GM12891 (cell line): Measurements from ENCODE around the gene KCNN1.
A peak's percentile ranks its signal among the peaks of the same experiment; 100 is the strongest.

ENCODE experiments used
- DNase-seq: peaks from one replicate; pipeline ENCODE4 v3.0.0; 2011; ENCODE audit warnings: low spot score; ENCODE audit not compliant: insufficient read length
- FAIRE-seq: peaks from 2 replicates; lab custom pipeline; 2011; peaks lifted over from hg19 to GRCh38; lab: Jason Lieb, UNC
- PAX5 ChIP-seq: IDR thresholded peaks from 2 replicates; pipeline ENCODE4 v1.6.1; 2011; ENCODE audit warnings: low read length, moderate library complexity, mild to moderate bottlenecking; ENCODE audit not compliant: insufficient read depth, severe bottlenecking
- POLR2A ChIP-seq: IDR thresholded peaks from 2 replicates; pipeline ENCODE4 v1.6.1; 2011; ENCODE audit warnings: low read depth, low read length, control low read depth
- POLR2AphosphoS5 ChIP-seq: IDR thresholded peaks from 2 replicates; pipeline ENCODE4 v1.6.1; 2011; ENCODE audit warnings: low read depth, low read length, control low read depth
- POU2F2 ChIP-seq: IDR thresholded peaks from 2 replicates; pipeline ENCODE4 v1.6.1; 2011; ENCODE audit warnings: low read depth, mild to moderate bottlenecking, control low read depth, low read length, moderate library complexity
- SPI1 ChIP-seq: IDR thresholded peaks from 2 replicates; pipeline ENCODE4 v1.6.1; 2011; ENCODE audit warnings: low read depth, low read length, control low read depth
- TAF1 ChIP-seq: IDR thresholded peaks from 2 replicates; pipeline ENCODE4 v1.6.1; 2011; ENCODE audit warnings: low read depth, low read length, control low read depth

Gene KCNN1

DNA sequence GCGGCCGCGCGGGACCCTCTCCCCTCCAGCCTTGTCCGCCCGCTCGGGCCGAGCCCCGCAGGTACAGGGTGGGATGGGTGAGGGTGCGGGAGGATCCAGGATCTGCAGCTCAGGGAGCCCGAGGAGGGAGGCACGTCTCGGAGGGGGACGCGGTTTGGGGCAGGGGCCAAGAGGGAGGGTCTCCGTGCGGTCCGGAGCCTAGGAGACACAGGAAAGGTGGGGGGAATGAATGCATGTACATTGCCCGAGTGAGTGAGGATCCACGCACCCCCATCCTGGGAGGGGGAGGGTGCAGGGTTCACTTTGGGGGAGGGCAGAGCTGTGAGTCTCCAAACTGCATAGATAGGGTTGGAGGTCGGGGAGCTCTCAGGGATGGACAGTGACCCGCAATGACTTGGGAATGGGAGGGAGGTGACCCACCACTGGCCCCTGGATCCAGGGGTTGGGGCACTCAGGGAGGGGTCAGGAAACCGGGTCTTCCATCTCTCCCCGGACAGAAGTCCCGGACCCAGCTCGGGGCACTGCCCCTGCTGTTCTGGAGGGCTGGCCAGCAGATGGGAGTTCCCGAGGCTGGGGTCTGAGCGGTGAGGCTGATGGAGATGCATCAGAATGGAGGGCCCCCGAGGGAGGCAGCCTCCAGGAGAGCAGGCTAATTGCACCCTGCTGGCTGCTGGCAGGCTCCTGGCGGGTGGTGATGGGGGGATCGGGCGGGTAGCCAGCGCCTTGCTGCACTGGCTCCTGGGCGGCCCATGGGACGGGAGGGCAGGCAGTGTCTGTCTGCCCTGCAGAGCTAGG, 547 bp downstream of the KCNN1 start:
- TF ChIP-seq POLR2A (no peak), POLR2AphosphoS5 (no peak), POU2F2 (no peak), SPI1 (no peak), PAX5 (no peak), TAF1 (no peak)
- DNase-seq (no peak), FAIRE-seq (no peak)

DNA sequence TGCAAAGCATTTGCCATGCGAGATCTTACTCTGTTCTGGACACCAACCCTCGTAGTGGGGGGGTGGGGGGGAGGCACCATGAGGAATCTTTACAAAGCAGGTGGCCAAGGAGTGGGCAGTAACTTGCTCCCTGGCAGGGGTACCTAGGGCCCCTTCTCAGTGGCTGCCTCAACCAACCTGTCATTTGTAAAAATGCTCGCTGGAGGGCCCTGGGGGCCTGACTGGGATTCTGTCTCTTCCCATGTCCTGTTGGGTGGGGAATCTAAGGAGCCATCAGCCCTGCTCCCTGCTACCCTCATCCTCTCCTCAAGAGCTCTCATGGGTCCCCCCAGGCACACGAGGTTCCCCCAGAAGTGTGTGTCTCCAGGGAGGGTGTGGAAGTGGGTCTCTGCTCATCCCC, 1.5 kb downstream of the KCNN1 start:
- FAIRE-seq: no peak
- no peak for DNase-seq
- TF ChIP-seq POLR2A (no peak), SPI1 (no peak), TAF1 (no peak), PAX5 (no peak), POLR2AphosphoS5 (no peak), POU2F2 (no peak)

DNA sequence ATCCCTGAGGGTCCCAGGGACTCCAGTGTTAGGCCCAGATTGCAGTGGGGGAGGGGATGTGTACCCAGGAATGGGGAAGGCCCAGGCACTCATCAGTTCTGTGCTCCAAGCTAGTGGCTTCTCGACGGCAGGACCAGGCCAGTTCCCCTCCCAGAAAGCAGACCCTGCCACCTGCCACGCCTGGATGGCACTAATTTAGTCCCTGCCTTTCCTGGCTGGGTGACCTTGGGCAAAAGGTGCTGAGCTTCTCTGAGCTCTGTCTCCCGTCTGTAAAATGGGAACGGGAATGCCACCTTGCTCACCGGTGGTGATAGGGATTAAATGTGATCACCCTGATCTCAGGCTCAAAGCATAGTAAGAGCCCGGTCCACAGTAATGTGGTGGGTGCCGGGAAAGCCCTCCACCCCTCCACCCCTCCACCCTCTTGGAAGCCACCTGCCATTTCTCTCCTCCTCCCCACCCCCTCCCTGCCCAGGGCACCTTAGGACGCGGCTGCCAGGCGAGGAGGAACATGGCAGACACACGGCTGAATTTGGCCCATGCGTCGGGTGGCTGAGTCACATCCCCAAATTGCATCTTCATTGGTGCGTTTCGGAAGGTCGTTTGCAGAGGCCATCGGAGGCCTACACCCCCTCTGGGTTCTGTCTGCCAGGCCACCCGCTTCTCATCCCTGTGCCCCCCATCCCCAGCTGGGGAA, 2.3 kb downstream of the KCNN1 start:
- DNase-seq: no peak
- no peak for FAIRE-seq
- TF ChIP-seq POU2F2 (no peak), TAF1 (no peak), POLR2A (no peak), SPI1 (no peak), PAX5 (no peak), POLR2AphosphoS5 (no peak)

DNA sequence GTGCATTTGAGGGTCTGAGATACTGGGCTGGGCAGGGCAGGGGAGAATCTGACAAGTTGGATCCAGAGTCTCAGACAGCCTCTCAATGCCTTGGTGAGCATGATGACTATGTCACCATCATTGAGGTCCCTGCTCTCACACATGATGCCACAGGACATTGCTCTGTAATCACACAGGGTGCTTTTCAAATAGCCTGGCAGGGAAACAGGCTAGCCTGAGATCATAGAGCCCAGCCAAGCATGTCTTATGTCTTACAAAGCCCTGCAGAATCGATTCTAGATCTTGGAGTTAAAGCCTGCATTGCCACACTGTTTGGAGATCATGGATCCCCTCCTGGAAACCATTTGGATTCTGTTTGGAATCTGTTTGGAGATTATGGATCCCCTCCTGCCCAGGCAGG, 5.3 kb downstream of the KCNN1 start:
- TF ChIP-seq POU2F2 (no peak), TAF1 (no peak), PAX5 (peak; percentile 19), POLR2A (no peak), POLR2AphosphoS5 (no peak)
- FAIRE-seq (no peak), DNase-seq (no peak)

DNA sequence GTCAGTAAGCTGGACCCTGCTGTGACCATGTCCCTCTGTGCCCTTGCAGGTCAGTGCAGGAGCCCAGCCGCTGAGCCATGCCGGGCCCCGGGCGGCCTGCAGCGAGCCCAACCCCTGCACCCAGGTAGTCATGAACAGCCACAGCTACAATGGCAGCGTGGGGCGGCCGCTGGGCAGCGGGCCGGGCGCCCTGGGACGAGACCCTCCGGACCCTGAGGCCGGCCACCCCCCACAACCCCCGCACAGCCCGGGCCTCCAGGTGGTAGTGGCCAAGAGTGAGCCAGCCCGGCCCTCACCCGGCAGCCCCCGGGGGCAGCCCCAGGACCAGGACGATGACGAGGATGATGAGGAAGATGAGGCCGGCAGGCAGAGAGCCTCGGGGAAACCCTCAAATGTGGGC, 6.9 kb downstream of the KCNN1 start:
- DNase-seq (no peak), FAIRE-seq (no peak)
- TF ChIP-seq POLR2AphosphoS5 (no peak), POLR2A (no peak), TAF1 (no peak), POU2F2 (no peak), SPI1 (no peak), PAX5 (no peak)

DNA sequence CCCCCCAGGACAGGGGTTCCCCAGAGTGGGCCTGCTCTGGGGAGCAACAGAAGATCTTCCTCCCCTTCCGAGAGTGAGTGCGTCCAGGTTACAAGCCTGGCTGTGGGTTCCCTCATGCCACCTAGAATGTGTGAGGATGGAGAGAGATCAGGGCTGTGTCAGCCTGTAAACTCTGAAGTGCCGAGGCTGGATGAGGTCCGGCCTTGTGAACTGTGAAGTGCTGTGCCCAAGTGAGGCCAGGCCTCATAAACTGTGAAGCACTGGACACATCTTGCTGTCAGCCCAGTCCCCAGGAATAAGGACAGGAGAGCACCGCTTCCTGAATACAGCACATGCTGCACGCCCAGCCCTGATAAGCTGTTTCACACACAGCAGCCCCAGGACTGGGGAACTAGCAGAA, 7.6 kb downstream of the KCNN1 start:
- no peak for FAIRE-seq
- no peak for TF ChIP-seq POLR2A
- TF ChIP-seq SPI1: no peak
- TF ChIP-seq PAX5: no peak
- no peak for TF ChIP-seq POU2F2
- no peak for TF ChIP-seq TAF1
- TF ChIP-seq POLR2AphosphoS5: no peak
- no peak for DNase-seq

DNA sequence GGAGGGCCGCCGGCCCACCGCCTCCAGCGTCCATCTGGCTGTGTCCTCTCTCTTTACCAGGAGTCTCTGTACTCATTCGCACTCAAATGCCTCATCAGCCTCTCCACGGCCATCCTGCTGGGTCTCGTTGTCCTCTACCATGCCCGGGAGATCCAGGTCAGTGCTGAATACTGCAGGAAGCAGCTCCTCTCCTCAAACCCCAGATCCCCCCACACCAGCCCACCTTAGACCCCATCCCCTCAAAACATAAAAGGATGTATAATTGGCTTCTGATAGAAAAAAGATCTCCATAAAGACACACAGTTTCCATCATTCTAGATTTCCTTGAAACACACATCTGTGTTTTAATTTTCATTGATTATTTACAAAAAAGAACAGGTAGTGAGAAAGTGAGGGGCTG, 8.1 kb downstream of the KCNN1 start:
- FAIRE-seq: no peak
- DNase-seq: no peak
- TF ChIP-seq SPI1: no peak
- TF ChIP-seq POU2F2: no peak
- TF ChIP-seq POLR2AphosphoS5: no peak
- no peak for TF ChIP-seq TAF1
- no peak for TF ChIP-seq PAX5
- no peak for TF ChIP-seq POLR2A

DNA sequence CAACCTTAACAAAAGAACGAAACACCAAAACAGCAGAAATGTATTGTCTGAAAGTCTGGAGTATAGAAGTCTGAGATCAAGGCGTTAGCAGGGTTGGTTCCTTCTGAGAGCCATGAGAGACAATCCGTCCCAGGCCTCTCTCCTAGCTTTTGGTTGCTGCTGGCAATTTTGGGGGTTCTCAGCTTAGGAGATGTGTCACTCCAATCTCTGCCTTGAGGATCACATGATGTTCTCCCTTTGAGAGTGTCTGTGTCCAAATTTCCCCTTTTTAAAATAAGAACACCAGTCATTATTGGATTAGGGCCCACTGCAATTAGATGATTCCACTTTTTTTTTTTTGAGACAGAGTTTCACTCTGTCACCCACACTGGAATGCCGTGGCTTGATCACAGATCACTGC, 10.1 kb downstream of the KCNN1 start:
- DNase-seq (no peak), FAIRE-seq (no peak)
- TF ChIP-seq TAF1 (no peak), POLR2A (no peak)

DNA sequence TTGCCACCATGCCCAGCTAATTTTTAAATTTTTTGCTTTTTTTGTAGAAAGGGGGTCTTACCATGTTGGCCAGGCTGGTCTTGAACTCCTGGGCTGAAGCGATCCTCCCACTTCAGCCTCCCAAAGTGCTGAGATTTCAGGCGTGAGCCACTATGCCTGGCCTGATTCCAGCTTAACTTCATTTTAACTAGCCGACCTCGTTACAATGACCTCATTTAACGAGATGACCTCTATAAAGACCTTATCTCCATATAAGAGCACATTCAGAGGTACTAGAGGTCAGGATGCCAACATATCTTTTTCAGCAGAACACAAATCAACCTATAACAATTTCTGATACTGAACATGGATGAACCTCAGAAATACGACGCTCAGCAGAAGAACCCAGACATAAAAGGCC, 10.6 kb downstream of the KCNN1 start:
- no peak for DNase-seq
- TF ChIP-seq POLR2A: no peak
- no peak for TF ChIP-seq TAF1
- no peak for TF ChIP-seq POU2F2
- no peak for TF ChIP-seq PAX5
- no peak for TF ChIP-seq POLR2AphosphoS5
- no peak for TF ChIP-seq SPI1
- no peak for FAIRE-seq

DNA sequence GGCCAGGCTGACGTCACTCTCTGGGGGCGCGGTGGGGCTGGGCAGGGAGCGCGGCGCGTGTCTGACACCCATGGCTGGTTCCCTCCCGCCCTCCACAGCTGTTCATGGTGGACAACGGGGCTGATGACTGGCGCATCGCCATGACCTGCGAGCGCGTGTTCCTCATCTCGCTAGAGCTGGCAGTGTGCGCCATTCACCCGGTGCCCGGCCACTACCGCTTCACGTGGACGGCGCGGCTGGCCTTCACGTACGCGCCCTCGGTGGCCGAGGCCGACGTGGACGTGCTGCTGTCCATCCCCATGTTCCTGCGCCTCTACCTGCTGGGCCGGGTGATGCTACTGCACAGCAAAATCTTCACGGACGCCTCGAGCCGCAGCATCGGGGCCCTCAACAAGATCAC, 14.7 kb downstream of the KCNN1 start:
- DNase-seq: no peak
- no peak for FAIRE-seq
- TF ChIP-seq PAX5 (no peak), POU2F2 (no peak), POLR2A (no peak), TAF1 (no peak), POLR2AphosphoS5 (no peak), SPI1 (no peak)
